GM21447 (cell line): Measurements from ENCODE around the gene ANKRD62.
A peak's percentile ranks its signal among the peaks of the same experiment; 100 is the strongest.
"Not testable (repeated sequence)": the region's sequence is repeated elsewhere in the genome, so short reads cannot be mapped to it uniquely, and the experiment has no call there.

Experiments
- ATAC-seq: cut with Tn5 transposase; IDR thresholded peaks from one replicate; pipeline ENCODE4 v1.9.1; 2021; ENCODE audit not compliant: unreplicated experiment

Gene ANKRD62

DNA sequence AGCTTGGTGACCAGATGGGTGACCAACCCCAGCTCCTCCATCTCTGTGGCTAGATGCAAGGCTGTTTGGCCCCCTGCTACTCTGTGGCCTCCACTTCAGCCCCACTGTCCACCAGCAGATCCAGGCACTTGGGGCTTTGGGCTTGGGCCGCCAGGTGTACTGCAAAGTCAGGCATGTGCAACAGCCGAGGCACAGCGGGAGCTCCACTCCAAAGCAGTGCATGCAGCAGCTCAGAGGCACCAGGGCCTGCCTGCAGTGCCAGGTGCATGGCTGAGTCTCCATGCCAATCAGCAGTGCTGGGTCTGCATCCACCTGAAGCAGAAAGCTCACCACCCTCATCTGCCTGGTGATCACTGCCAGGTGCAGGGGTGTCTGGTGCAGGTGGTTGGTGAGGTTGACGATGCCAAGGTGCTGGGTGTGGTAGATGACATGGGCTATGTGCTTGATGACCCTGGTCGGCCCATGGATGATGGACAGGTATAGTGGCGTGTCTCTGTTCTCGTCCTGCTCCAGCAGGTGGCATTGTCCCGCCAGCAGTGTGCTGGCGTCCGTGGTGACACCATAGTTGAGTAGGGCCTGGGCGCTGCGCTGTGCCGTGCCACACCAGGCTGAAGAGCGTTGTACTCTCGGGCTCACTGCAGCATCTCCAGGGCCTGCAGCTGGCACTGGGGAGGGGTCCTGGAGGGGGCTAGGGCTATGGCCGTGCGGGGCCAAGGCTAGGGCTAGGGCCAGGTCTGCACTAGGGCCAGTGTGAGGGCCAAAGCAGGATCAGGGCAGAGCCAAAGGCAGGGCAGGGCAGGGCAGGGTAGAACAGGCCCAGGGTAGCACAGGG lies 1.0 kb upstream of the ANKRD62 start:
- ATAC-seq = no peak

DNA sequence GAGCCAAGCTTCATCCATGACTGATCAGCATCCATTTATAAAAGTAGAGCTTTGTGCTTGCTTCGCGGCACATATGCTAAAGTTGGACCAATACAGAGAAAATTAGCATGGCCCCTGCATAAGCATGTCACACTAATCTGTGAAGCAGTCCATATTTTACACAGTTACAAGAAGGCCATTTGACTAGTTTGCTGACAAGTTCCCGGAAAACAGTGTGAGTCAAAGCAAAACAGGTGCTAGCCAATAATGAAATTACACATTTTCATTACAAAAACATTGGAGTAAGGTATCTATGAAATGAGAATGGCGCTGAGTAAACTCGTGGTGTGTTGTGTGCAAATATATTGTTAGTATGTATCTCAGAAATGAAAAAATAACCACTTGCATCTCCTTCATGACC lies 4.7 kb downstream of the ANKRD62 start:
- peak; percentile 45 for ATAC-seq

- ATAC-seq = no peak
Observed at GRCh38 chr18:12099160-12099559, 5.5 kb downstream of the ANKRD62 start.

DNA sequence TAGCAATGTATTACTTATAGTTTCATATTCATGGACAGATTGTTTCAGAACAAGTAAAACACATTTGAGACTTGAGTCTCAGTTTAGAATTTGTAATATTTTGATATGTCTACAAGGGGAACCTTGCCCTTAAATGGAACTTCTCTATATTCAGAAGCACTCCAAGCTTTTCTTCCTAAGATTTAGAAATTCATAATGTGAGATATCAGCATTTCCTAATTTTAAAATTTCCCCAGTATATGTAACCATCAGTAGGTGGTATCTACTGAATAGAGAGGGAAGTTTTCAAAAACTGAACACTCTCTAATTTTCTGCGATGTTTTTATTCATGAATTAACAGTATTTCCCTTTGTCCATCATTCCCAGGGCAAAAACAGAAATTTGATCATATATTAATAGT lies 7.6 kb downstream of the ANKRD62 start:
- no peak for ATAC-seq

GRCh38 chr18:12102136-12102842 lies 8.6 kb downstream of the ANKRD62 start:
- no peak for ATAC-seq

GRCh38 chr18:12106471-12106870 lies 12.8 kb downstream of the ANKRD62 start:
- no peak for ATAC-seq

DNA sequence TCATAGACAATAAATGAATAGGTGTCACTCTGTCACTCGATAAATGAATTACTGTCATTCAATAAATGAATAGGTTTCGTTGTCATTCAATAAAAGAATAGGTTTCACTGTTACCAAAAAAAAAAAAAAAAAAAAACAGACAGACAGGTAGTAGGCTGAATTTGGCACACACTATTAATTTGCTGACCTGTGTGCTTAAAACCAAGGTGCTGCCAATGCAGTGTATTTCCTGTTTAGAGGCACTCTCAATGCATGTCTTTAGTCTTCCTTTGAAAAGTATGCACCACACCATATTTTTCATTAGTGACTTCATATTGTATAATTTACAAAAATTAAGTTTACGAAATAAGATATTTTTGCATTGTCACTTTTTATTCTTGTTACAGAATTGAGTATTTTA lies 16.2 kb downstream of the ANKRD62 start:
- ATAC-seq = no peak

DNA sequence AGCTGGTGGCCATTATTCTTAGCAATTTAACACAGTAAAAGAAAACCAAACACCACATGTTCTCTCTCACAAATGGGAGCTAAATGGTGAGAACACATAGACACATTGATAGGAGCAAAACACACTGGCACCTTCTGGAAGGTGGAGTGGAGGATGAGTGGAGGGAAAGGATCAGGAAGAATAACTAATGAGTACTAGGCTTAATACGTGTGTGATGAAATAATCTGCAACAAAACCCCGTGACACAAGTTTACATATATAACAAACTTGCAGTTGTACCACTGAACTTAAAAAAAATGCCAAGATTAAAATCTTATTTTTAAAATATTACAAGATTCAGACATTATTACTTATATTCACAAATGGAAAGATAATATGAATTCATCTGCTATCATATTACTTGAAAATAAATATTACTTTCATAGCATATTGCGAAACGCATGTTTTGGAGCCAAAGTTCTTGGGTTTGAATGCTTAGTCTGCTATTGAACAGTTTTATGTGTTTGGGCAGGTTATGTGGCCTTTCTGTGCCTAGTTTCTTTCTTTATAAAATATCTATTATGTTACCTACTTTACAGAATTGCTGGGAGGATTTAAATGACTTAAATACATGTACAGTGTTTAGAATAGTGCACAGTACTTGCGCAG lies 20.5 kb downstream of the ANKRD62 start:
- no peak for ATAC-seq

DNA sequence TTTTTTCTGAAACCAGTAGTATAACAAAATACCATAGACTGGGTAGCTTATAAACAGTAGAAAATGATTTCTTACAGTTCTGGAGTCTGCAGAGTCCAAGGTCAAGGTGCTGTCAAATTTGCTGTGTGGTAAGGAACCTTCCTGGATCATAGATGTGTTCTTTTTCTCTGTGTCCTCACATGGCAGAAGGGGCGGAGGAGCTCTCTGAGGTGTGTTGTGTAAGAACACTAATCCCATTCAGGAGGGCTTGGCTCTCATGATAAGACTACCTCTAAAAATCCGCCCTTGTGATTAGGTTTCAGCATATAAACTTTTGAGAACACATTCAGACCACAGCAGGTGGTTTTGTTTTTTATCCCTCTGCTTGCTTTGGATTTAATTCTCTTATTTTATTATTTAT lies 25.7 kb downstream of the ANKRD62 start:
- ATAC-seq = no peak

GRCh38 chr18:12121175-12122042 lies 27.8 kb downstream of the ANKRD62 start:
- no peak for ATAC-seq

DNA sequence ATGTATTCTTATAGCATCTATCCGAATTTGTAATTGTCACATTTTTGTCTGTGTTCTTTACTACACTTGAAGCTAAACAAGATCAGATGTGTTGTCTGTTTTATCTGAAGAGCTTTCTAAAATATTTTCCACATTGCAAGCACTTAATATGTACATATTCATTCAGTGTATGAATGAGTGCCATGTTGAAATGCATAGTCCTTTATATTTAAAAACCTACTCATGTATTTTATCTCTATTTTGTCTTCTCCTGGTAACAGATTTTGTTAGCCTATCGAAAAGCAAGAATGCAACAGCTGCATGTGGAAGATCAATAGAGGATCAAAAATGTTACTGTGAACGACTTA lies 28.4 kb downstream of the ANKRD62 start:
- ATAC-seq = not testable (repeated sequence)

DNA sequence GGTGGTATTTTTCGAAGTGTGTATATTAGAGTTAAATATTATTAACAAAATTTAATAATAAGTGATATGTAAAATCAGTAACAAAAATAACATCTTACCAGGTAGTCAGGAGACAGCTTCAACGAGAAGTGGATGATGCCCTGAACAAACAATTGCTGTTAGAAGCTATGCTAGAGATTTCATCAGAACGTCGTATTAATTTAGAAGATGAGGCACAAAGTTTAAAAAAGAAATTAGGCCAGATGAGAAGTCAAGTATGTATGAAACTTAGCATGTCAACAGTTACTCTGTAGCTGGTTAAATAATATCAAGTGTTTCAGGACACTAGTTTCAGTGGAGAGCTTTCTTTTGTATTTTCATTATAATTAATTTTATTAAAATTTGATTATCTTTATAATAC lies 34.0 kb downstream of the ANKRD62 start:
- not testable (repeated sequence) for ATAC-seq

DNA sequence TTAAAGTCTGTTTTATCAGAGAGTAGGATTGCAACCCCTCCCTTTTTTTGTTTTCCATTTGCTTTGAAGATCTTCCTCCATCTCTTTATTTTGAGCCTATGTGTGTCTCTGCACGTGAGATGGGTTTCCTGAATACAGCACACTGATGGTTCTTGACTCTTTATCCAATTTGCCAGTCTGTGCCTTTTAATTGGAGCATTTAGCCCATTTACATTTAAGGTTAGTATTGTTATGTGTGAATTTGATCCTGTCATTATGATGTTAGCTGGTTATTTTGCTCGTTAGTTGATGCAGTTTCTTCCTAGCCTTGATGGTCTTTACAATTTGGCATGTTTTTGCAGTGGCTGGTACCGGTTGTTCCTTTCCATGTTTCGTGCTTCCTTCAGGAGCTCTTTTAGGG lies 45.2 kb downstream of the ANKRD62 start:
- ATAC-seq = not testable (repeated sequence)

DNA sequence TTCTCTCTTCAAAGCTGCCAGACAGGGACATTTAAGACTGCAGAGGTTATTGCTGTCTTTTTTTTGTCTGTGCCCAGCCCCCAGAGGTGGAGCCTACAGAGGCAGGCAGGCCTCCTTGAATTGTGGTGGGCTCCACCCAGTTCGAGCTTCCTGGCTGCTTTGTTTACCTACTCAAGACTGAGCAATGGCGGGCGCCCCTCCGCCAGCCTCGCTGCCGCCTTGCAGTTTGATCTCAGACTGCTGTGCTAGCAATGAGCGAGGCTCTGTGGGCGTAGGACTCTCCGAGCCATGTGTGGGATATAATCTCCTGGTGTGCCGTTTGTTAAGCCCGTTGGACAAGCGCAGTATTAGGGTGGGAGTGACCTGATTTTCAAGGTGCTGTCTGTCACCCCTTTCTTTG lies 47.2 kb downstream of the ANKRD62 start:
- not testable (repeated sequence) for ATAC-seq

GRCh38 chr18:12141778-12142177 lies 48.1 kb downstream of the ANKRD62 start:
- not testable (repeated sequence) for ATAC-seq

- ATAC-seq = not testable (repeated sequence)
Observed at GRCh38 chr18:12149431-12149830, 55.8 kb downstream of the ANKRD62 start.

- no peak for ATAC-seq
Observed at GRCh38 chr18:12154361-12154760, 60.7 kb downstream of the ANKRD62 start.

DNA sequence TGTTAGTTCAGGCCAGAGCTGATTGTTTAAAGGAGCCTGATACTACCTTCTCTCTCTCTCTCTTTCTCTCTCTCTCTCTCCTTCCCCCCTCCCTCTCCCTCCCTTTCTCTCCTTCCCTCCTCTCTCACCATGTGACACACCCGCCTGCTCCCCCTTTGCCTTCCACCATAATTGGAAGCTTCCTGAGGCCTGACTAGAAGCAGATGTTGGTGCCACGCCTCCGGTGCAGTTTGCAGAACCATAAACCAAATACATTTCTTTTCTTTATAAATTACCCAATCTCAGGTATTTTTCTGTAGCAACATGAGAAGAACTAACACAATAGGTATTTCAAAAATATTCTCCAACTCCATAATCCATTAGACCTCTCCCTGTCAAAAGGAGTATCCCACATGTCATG lies 62.4 kb downstream of the ANKRD62 start:
- no peak for ATAC-seq

GRCh38 chr18:12159446-12159845 lies 65.8 kb downstream of the ANKRD62 start:
- ATAC-seq = no peak

DNA sequence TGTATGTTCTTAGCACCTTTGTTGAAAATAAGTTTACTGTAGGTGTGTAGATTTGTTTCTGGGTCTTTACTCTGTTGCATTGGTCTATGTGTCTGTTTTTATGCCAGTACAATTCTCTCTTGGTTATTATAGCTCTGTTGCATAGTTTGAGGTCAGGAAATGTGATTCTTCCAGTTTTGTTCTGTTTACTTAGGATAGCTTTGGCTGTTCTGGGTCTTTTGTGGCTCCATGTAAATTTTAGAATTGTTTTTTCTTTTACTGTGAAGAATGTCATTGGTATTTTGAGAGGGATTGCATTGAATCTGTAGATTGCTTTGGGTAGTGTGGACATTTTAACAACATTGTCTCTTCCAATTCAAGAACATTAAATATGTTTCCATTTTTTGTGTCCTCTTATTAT lies 69.1 kb downstream of the ANKRD62 start:
- no peak for ATAC-seq
